Activated naive CD8-positive, alpha-beta T cell (primary cell): ENCODE results near the gene GLI3.

ENCODE experiments used
- H3K27ac Mint-ChIP-seq: one replicate; pipeline ENCODE4 v1.8.0; 2021; ENCODE audit warnings: mixed read lengths
- H3K27me3 Mint-ChIP-seq: one replicate; pipeline ENCODE4 v1.8.0; 2021; ENCODE audit warnings: mixed read lengths
- H3K36me3 Mint-ChIP-seq: one replicate; pipeline ENCODE4 v1.8.0; 2021; ENCODE audit warnings: mixed read lengths
- H3K4me1 Mint-ChIP-seq: one replicate; pipeline ENCODE4 v1.8.0; 2021; ENCODE audit warnings: low read depth, mixed read lengths
- H3K4me3 Mint-ChIP-seq: one replicate; pipeline ENCODE4 v1.8.0; 2021; ENCODE audit warnings: mild to moderate bottlenecking, mixed read lengths
- H3K9me3 Mint-ChIP-seq: one replicate; pipeline ENCODE4 v1.8.0; 2021; ENCODE audit warnings: low read depth, mixed read lengths

GLI3 gene

DNA sequence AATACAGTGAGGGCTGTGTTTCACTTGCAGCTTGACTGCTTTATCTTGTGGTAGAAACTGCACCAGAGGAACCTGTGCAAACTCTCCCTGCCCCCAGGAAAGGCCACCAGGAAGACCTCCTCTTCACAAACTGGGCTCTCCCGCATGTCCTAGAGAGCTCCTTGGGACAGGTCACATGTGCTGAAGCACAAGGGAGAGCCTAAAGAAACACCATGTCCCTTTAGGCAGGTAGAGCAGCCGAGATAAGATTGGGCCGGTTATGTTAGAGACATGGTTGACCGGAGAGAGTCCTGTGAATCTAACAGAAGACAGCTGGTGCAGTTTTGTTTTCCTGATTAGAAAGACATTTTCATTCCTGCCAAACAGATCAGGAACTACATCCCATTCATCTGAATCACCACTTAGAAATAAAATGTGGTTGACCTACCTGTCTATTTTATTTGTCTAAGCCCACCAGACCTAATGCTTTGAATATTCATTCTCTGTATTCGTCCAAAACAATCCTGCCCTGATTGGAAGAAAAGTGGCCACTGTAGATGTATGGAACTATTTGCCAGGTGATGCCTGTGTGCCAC is 224.1 kb downstream of the GLI3 start:
- Mint-ChIP-seq H3K4me3 (no peak overlapping the region), H3K9me3 (peaks cover 8% of the 10 kb centered on the region), H3K27ac (no peak overlapping the region), H3K4me1 (no peaks in the 10 kb centered on the region), H3K27me3 (peaks cover 5% of the 10 kb centered on the region), H3K36me3 (no peaks in the 10 kb centered on the region)

DNA sequence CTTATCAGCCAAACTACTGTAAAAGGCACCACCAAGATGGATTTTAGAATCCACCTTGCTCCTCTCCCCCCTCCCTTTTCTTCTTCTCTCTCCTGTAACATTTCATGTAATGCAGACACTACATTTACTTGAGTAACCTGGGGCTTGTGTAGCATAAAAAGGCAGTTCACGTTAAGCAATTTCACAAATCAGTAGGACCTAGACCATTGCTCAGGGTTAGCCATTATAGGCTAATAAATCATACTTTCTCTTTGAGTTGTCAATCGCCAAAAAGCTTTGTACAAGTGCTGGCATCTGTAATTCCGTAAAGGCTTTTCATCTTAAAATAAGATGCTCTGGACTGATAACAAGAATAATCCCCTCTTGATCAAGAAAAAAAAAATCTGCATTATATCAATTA is 224.7 kb downstream of the GLI3 start:
- Mint-ChIP-seq H3K4me1 (no peaks in the 10 kb centered on the region), H3K27ac (no peak overlapping the region), H3K36me3 (no peaks in the 10 kb centered on the region), H3K9me3 (peaks cover 8% of the 10 kb centered on the region), H3K27me3 (peaks cover 5% of the 10 kb centered on the region), H3K4me3 (no peak overlapping the region)

DNA sequence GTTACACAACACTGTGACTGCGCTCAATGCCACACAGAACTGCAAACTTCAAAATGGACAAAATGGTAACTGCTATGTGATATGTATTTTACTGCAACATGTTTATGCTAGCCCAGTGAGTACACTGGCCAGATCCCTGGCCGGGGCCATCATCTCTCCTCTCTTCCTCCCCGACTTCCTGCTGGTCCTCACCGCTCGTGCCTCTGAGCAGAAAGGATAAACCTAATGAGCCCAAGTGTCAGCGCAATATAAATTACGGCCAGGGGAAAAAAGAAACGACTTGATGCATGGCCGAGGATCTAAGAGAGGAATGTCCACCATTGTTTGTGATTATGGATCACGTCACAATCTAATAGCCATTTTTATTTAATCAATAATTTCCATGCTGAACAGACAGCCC is 225.2 kb downstream of the GLI3 start:
- Mint-ChIP-seq H3K4me1 (no peaks in the 10 kb centered on the region), H3K9me3 (peaks cover 8% of the 10 kb centered on the region), H3K27me3 (peaks cover 4% of the 10 kb centered on the region), H3K4me3 (no peak overlapping the region), H3K36me3 (no peaks in the 10 kb centered on the region), H3K27ac (no peak overlapping the region)

- Mint-ChIP-seq H3K4me1 (no peaks in the 10 kb centered on the region), H3K27ac (no peak overlapping the region), H3K27me3 (peaks cover 4% of the 10 kb centered on the region), H3K36me3 (no peaks in the 10 kb centered on the region), H3K9me3 (peaks cover 8% of the 10 kb centered on the region), H3K4me3 (no peak overlapping the region)
Measured at GRCh38 chr7:42010751-42011150, 226.3 kb downstream of the GLI3 start.

DNA sequence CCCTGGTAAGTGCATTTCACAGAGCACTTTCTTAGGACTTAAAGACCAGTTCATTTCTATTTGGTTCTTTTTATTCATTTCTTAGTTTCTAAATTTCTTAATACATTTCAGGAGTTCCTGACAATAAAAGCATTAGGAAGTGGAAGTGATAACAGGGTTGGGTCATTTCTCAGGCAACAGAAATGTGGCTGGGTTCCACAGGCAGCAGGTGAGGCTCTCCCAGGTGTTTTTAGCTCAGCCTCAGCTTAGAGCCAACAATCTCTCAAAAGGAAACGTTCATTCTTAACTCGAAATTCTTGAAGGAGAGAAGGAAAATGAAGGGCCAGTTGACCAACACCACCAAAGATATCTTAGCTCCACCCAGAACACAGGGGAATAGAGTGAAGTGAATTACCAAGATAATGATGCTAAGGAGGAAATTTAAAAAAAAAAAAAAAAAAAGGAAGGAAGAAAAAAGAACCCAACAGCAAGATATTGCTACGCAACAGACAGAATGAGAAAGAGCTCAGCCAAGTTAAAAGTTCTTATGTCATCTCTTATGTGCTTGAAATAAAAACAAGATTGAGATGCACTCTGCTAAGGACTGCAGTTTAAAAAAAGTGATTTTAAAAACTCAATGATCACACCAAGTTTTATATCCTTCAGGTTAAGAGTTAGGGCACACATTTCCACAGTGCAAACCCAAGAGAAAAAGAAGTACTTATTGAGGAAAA is 230.1 kb downstream of the GLI3 start:
- no peaks in the 10 kb centered on the region for H3K4me1 Mint-ChIP-seq
- H3K27me3 Mint-ChIP-seq = peaks cover 4% of the 10 kb centered on the region
- H3K36me3 Mint-ChIP-seq = no peaks in the 10 kb centered on the region

GRCh38 chr7:42002654-42003053 is 234.4 kb downstream of the GLI3 start:
- Mint-ChIP-seq H3K4me1 (no peaks in the 10 kb centered on the region), H3K4me3 (no peak overlapping the region), H3K9me3 (no peaks in the 10 kb centered on the region), H3K27ac (no peak overlapping the region), H3K36me3 (no peaks in the 10 kb centered on the region), H3K27me3 (peaks cover 6% of the 10 kb centered on the region)

More for the DNA sequence above, 230.1 kb downstream of the GLI3 start:
- Mint-ChIP-seq H3K9me3 (no peaks in the 10 kb centered on the region), H3K27ac (no peak overlapping the region), H3K4me3 (no peak overlapping the region)

- Mint-ChIP-seq H3K4me3 (no peak overlapping the region), H3K9me3 (no peaks in the 10 kb centered on the region), H3K27ac (no peak overlapping the region), H3K36me3 (no peaks in the 10 kb centered on the region), H3K27me3 (peaks cover 7% of the 10 kb centered on the region), H3K4me1 (no peaks in the 10 kb centered on the region)
Measured at GRCh38 chr7:41999736-42000283, 237.2 kb downstream of the GLI3 start.

DNA sequence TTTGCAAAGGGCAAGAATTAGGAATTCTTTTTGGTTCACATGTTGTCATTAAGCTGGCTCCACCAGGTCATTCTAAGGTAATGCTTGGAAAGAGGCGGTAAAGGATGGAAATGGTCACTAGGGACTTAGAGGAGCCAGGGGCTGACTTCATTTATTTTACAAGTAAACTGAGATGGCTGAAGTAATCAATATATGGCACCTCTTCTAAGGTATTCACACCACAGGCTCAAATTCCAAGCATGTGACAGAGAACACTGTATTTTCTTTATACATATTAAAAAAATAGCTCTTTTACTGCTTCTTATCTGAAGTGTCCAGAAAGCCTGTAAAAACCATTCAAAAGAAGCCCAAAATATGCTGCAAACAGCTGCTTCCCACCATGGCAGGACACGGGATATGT is 239.0 kb downstream of the GLI3 start:
- H3K9me3 Mint-ChIP-seq = no peaks in the 10 kb centered on the region
- peaks cover 7% of the 10 kb centered on the region for H3K27me3 Mint-ChIP-seq
- no peaks in the 10 kb centered on the region for H3K4me1 Mint-ChIP-seq
- no peak overlapping the region for H3K27ac Mint-ChIP-seq
- H3K4me3 Mint-ChIP-seq = no peak overlapping the region
- no peaks in the 10 kb centered on the region for H3K36me3 Mint-ChIP-seq

GRCh38 chr7:41997151-41997550 is 239.9 kb downstream of the GLI3 start:
- no peak overlapping the region for H3K27ac Mint-ChIP-seq
- no peaks in the 10 kb centered on the region for H3K36me3 Mint-ChIP-seq
- H3K27me3 Mint-ChIP-seq = peaks cover 7% of the 10 kb centered on the region
- no peaks in the 10 kb centered on the region for H3K9me3 Mint-ChIP-seq
- H3K4me3 Mint-ChIP-seq = no peak overlapping the region
- no peaks in the 10 kb centered on the region for H3K4me1 Mint-ChIP-seq

DNA sequence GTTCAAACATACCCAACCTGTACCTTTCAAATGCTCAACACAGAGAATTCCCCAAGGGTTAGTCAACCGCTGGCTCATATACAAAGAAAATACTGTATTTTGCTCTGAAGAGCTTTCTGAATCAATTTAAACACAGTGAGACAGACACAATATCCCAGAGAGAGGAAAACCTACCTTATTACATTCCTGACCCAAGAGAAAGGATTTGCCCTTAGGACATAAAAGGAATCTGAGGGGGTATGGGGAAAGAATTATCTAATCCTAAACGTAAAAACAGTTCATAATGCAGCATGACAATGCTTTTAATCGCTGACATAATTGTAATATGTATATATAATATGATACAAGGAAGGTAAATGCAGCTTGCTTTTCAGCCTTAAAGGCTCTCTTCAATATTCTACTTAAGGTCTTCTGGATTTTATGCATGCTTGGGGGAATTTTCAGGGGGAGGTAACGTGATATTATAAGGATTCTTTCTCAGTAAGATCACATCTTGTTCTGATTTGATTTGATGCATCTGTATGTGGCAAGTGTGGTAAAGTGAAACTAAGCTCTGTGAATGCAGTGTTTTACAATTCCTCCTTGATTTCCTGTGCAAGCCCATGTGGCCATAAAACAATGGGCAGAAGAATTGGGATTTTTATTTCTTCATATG is 240.5 kb downstream of the GLI3 start:
- Mint-ChIP-seq H3K27ac (no peak overlapping the region), H3K4me1 (no peaks in the 10 kb centered on the region), H3K36me3 (no peaks in the 10 kb centered on the region), H3K4me3 (no peak overlapping the region), H3K27me3 (peaks cover 7% of the 10 kb centered on the region), H3K9me3 (no peaks in the 10 kb centered on the region)

- H3K27ac Mint-ChIP-seq = no peak overlapping the region
- peaks cover 7% of the 10 kb centered on the region for H3K27me3 Mint-ChIP-seq
- no peaks in the 10 kb centered on the region for H3K9me3 Mint-ChIP-seq
- no peaks in the 10 kb centered on the region for H3K36me3 Mint-ChIP-seq
- no peaks in the 10 kb centered on the region for H3K4me1 Mint-ChIP-seq
- no peak overlapping the region for H3K4me3 Mint-ChIP-seq
Measured at GRCh38 chr7:41995632-41996271, 241.3 kb downstream of the GLI3 start.

DNA sequence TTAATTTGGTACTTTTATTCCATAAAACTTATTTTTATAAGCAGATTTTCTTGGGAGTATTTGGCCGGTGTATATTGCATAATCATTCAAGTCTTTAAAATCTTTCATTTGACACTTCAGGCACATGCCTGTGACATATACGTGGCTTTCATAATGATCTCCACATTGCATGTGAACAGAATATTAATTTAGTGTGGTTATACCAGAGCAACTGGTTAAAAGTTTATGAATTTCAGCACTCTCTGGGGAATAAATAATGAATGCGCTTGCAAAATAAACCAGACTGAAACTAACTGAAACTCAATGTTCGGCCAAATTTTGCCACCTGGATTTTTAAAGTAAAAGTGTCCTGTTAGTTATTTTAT is 242.3 kb downstream of the GLI3 start:
- H3K27ac Mint-ChIP-seq = no peak overlapping the region
- H3K4me1 Mint-ChIP-seq = no peaks in the 10 kb centered on the region
- H3K36me3 Mint-ChIP-seq = no peaks in the 10 kb centered on the region
- peaks cover 5% of the 10 kb centered on the region for H3K27me3 Mint-ChIP-seq
- no peak overlapping the region for H3K4me3 Mint-ChIP-seq
- H3K9me3 Mint-ChIP-seq = no peaks in the 10 kb centered on the region

DNA sequence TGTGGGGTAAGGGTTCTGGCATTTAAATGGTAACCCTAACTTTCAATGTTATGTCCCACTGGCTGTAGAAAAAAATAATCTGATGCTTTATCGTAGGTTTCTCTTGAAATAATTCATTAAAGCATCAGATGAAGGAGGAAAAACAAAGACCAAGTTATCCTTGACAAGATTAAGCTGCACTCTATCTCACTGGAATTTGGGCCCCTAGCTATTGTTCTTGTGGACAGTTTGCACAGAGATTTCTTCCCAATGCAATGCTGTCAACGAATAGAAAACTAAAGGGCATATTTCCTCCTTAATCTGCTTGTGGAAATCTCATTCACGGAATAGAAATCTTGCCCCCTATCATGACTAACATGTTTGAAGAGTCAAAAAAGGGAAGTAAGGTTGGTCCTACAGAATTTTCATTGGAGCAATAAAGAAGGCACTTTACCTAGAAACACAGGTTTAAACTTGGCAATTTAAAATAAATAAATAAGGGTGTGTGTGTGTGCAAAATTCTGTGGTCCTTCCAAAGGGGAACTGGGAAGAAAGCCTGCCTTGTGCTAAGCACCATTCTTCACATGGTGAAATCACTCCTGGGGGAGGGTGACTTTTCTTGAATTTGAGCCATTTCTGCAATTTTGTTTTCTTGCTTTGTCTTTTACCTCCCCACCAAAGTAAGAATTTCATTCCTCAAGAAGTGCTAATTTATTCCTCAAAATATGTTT is 242.8 kb downstream of the GLI3 start:
- no peaks in the 10 kb centered on the region for H3K4me1 Mint-ChIP-seq
- no peaks in the 10 kb centered on the region for H3K36me3 Mint-ChIP-seq
- H3K4me3 Mint-ChIP-seq = no peak overlapping the region
- no peak overlapping the region for H3K27ac Mint-ChIP-seq
- no peaks in the 10 kb centered on the region for H3K9me3 Mint-ChIP-seq
- H3K27me3 Mint-ChIP-seq = peaks cover 3% of the 10 kb centered on the region

DNA sequence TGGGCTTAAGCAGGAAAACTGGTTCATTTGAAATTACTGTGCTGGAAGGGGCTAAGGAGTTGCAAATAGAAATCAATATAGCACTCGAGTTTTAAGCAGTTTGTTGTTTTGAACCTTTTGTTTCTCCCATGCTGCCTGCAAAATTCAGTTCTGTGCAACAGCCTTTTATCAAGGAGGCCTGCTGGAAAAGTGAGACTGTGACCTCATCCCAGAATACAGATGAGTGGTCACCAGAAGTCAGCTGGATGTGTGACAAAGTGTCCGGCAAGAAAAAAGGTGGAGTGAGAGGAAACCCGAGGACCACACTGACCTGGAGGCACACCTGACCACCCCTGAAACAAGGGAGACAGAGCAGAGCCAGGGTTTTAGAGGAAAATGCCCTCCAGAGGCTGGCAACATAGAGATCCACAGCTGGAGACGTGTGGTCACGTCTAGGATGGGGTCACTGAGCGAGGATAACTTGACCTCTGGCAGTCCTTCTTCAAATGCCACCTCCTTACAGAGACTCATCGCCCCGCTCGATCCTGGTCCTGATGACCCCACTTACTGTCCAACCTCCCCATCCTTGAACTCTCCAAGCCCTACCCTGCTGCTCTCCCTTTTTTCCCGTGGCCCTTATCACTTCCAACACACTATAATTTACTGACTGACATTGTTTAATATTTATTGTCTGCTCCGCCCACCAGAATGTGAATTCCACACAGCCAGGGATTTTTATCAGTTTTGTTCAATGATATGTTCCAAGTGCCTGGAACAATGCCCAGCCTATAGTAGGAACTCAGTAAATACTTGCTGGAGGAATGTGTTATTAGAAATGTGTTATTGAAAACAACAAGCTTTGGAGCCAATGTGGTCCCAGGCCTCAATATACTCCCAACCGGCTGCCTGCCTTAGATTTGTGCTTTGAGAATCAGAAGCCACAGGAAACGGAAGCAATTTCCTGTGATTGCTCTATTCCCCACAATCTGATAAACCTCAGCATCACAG is 243.8 kb downstream of the GLI3 start:
- Mint-ChIP-seq H3K4me1 (no peaks in the 10 kb centered on the region), H3K27ac (no peak overlapping the region), H3K27me3 (peaks cover 3% of the 10 kb centered on the region)

More for the DNA sequence above, 243.8 kb downstream of the GLI3 start:
- Mint-ChIP-seq H3K9me3 (no peaks in the 10 kb centered on the region), H3K4me3 (no peak overlapping the region), H3K36me3 (no peaks in the 10 kb centered on the region)
